ENCODE measurements around the gene PIK3R6. TPM values are rescaled to one million over a fixed set of nuclear protein-coding genes. Genes with fewer than 3 reads are reported as not detected.

Gene PIK3R6
- total RNA-seq, 1 experiment from 2014 or later = not detected

- Histone ChIP-seq H3K27me3 (no peaks in the 10 kb centered on the region), H3K4me1 (no peaks in the 10 kb centered on the region), H3K4me3 (no peak overlapping the region), H3K9me3 (replicated peaks) (no peaks in the 10 kb centered on the region), H3K36me3 (no peaks in the 10 kb centered on the region), H3K27ac (no peak overlapping the region)
- no peak for DNase-seq
Observed at GRCh38 chr17:8755590-8756255, 111.8 kb downstream of the PIK3R6 start.

GRCh38 chr17:8754890-8755289 lies 112.6 kb downstream of the PIK3R6 start:
- no peak for DNase-seq
- no peaks in the 10 kb centered on the region for H3K36me3 ChIP-seq
- no peak overlapping the region for H3K4me3 ChIP-seq
- no peaks in the 10 kb centered on the region for H3K4me1 ChIP-seq
- H3K27ac ChIP-seq = no peak overlapping the region
- H3K9me3 ChIP-seq (replicated peaks) = no peaks in the 10 kb centered on the region
- no peaks in the 10 kb centered on the region for H3K27me3 ChIP-seq

- H3K4me1 ChIP-seq = no peaks in the 10 kb centered on the region
Observed at GRCh38 chr17:8753976-8754440, 113.5 kb downstream of the PIK3R6 start.

GRCh38 chr17:8753136-8753975 lies 114.1 kb downstream of the PIK3R6 start:
- peak in 1 of 2 experiments; percentile 5 for DNase-seq
- no peak overlapping the region for H3K4me3 ChIP-seq
- no peaks in the 10 kb centered on the region for H3K36me3 ChIP-seq
- H3K27ac ChIP-seq = no peak overlapping the region
- H3K27me3 ChIP-seq = no peaks in the 10 kb centered on the region
- H3K4me1 ChIP-seq = no peaks in the 10 kb centered on the region
- H3K9me3 ChIP-seq (replicated peaks) = no peaks in the 10 kb centered on the region

More at GRCh38 chr17:8753976-8754440, 113.5 kb downstream of the PIK3R6 start:
- no peaks in the 10 kb centered on the region for H3K27me3 ChIP-seq
- no peaks in the 10 kb centered on the region for H3K9me3 ChIP-seq (replicated peaks)
- no peak overlapping the region for H3K4me3 ChIP-seq
- H3K27ac ChIP-seq = no peak overlapping the region
- H3K36me3 ChIP-seq = no peaks in the 10 kb centered on the region
- no peak for DNase-seq

Other genes with a start within 250 kb of the PIK3R6 start
- 76.8 and 78.1 TPM in 2 replicates for gene MYH10, start 236.9 kb downstream of the PIK3R6 start, total RNA-seq (2014; rRNA removed; shearing (Covaris generic))
- not detected in 2 replicates for gene CCDC42, start 122.8 kb downstream of the PIK3R6 start, total RNA-seq (2014; rRNA removed; shearing (Covaris generic))
- gene SPDYE4, start 109.1 kb downstream of the PIK3R6 start, total RNA-seq (2014; rRNA removed; shearing (Covaris generic)) = not detected in 2 replicates
- gene MFSD6L, start 68.3 kb downstream of the PIK3R6 start, total RNA-seq (2014; rRNA removed; shearing (Covaris generic)) = not detected in 2 replicates
- not detected in 2 replicates for gene PIK3R5, start 98.0 kb upstream of the PIK3R6 start, total RNA-seq (2014; rRNA removed; shearing (Covaris generic))
- gene NTN1, start 153.8 kb upstream of the PIK3R6 start, total RNA-seq (2014; rRNA removed; shearing (Covaris generic)) = 10.4 TPM in 2 replicates